HPDE6-E6E7 (cell line): ENCODE data around the gene FASTKD1.
"Not testable (repeated sequence)": the region's sequence is repeated elsewhere in the genome, so short reads cannot be mapped to it uniquely, and the experiment has no call there.

Source experiments
- DNase-seq: peaks from one replicate; pipeline ENCODE4 v3.0.0; 2011; ENCODE audit warnings: missing footprints; ENCODE audit errors: extremely low spot score

Gene FASTKD1

GRCh38 chr2:169570752-169571151 is 2.9 kb downstream of the FASTKD1 start:
- DNase-seq, result not testable (repeated sequence)

GRCh38 chr2:169569948-169570347 is 3.7 kb downstream of the FASTKD1 start:
- no peak for DNase-seq

- no peak for DNase-seq
These were observed 8.0 kb downstream of the FASTKD1 start for GRCh38 chr2:169565686-169566085.

- no peak for DNase-seq
These were observed 11.1 kb downstream of the FASTKD1 start for GRCh38 chr2:169562519-169562918.

GRCh38 chr2:169562084-169562483 is 11.6 kb downstream of the FASTKD1 start:
- DNase-seq, result not testable (repeated sequence)

GRCh38 chr2:169561364-169561763 is 12.3 kb downstream of the FASTKD1 start:
- no peak for DNase-seq

GRCh38 chr2:169546756-169547155 is 26.9 kb downstream of the FASTKD1 start:
- DNase-seq, result no peak

- DNase-seq, result no peak
These were observed 31.2 kb downstream of the FASTKD1 start for GRCh38 chr2:169542433-169542832.

- DNase-seq, result no peak
These were observed 33.5 kb downstream of the FASTKD1 start for GRCh38 chr2:169540146-169540545.

GRCh38 chr2:169539460-169539859 is 34.2 kb downstream of the FASTKD1 start:
- not testable (repeated sequence) for DNase-seq

GRCh38 chr2:169528271-169528701 is 45.4 kb downstream of the FASTKD1 start:
- peak; percentile 45 for DNase-seq

GRCh38 chr2:169526451-169526850 is 47.2 kb downstream of the FASTKD1 start:
- DNase-seq, result no peak

- DNase-seq, result no peak
These were observed 48.2 kb downstream of the FASTKD1 start for GRCh38 chr2:169525434-169525833.

GRCh38 chr2:169523681-169524080 is 50.0 kb downstream of the FASTKD1 start:
- DNase-seq, result no peak

GRCh38 chr2:169520896-169521295 is 52.8 kb downstream of the FASTKD1 start:
- no peak for DNase-seq

- DNase-seq, result not testable (repeated sequence)
These were observed 57.1 kb downstream of the FASTKD1 start for GRCh38 chr2:169516488-169516995.

GRCh38 chr2:169514758-169515157 is 58.9 kb downstream of the FASTKD1 start:
- DNase-seq, result not testable (repeated sequence)

- DNase-seq, result no peak
These were observed 59.7 kb downstream of the FASTKD1 start for GRCh38 chr2:169513926-169514325.

GRCh38 chr2:169513094-169513493 is 60.6 kb downstream of the FASTKD1 start:
- no peak for DNase-seq

- no peak for DNase-seq
These were observed 61.1 kb downstream of the FASTKD1 start for GRCh38 chr2:169512525-169512924.

GRCh38 chr2:169511818-169512217 is 61.8 kb downstream of the FASTKD1 start:
- DNase-seq, result no peak

- no peak for DNase-seq
These were observed 63.2 kb downstream of the FASTKD1 start for GRCh38 chr2:169510496-169510895.

GRCh38 chr2:169509955-169510354 is 63.7 kb downstream of the FASTKD1 start:
- no peak for DNase-seq

GRCh38 chr2:169509298-169509885 is 64.3 kb downstream of the FASTKD1 start, which contains the start of gene KLHL41:
Gene KLHL41, plus strand, starts transcription at chr2:169509702. Its CDS starts 77 bp downstream, at chr2:169509779.
- DNase-seq, result peak; percentile 3
